ENCODE measurements around the gene QSOX2.
"Not testable (repeated sequence)": the region's sequence is repeated elsewhere in the genome, so short reads cannot be mapped to it uniquely, and the experiment has no call there.

QSOX2 gene

DNA sequence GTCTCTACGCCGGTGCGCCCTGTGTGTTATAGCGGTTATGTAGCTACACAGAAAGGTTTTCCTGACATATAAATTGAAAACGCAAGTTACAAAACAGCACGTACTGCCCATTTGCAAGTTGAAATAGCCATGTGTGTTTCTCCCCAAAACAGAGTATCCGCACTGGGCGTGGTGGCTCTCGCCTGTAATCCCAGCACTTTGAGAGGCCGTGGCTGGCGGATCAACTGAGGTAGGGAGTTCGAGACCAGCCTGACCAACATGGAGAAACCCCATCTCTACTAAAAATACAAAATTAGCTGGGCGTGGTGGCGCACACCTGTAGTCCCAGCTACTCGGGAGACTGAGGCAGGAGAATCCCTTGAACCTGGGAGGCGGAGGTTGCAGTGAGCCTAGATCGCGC lies 21.0 kb upstream of the QSOX2 start:
- not testable (repeated sequence) for DNase-seq (ENCODE audit: low read depth)

- DNase-seq (ENCODE audit: low read depth), result no peak
Observed at GRCh38 chr9:136265561-136266355, 20.1 kb upstream of the QSOX2 start.

DNA sequence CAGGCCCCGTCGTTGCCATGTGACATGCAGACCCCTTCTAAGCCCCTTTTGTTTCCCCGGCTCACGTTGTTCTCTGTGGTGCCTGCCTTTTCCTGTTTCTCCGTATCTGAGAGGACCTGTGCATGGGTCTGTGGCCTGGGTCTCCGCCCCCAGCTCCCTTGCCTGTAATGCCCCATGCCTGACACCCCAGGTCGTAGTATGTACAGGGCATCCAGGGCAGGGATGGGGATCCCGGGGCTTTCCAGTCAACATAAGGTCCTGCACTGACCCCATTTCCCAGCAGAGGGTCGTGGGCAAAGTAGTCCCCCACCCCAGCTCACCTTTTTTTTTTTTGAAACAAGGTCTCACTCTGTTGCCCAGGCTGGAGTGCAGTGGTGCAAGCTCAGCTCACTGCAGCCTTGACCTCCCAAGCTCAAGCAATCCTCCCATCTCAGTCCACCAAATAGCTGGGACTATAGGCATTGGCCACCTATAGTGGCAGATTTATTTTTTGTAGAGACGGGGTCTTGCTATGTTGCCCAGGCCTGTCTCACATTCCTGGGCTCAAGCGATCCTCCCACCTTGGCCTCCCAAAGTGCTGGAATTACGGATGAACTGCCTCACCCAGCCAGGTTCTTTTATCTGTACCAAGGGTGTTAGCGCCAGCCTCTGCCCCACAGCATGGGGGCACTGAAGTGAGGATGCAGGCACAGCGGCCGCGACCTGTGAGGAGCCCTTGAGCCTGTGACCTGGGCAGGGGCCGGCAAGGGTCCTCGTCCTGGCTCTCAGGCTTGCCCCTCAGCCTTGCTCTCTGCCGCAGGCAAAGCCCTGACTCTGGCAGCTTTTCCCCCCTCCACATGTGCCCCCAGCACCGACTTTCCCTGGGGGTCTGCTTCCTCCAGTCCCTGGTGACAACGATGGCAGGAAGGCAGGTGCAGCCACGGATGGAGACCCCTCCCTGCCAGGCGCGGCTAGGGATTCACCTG lies 19.1 kb upstream of the QSOX2 start:
- no peak for DNase-seq (ENCODE audit: low read depth)

DNA sequence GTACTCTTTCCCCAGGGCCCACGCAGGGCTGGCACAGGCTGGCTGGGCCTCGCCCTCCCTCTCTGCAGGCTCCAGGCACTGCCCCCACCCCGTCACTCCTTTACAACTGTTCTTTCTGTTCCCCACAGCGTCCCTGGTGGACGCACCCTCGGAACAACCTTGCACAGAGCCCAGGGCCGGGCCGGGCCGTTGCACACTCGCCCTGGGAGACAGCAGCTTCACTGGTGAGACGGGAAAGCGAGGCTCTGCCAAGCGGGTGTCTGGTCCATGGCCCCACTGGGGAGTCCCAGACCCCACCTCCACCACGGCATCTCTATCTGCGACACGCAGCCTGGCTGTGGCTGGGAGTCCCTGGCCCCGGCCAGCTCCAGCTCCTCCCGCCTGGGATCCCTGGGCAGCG lies 18.4 kb upstream of the QSOX2 start:
- DNase-seq (ENCODE audit: low read depth), result no peak

GRCh38 chr9:136262671-136263178 lies 17.1 kb upstream of the QSOX2 start:
- DNase-seq (ENCODE audit: low read depth), result no peak

DNA sequence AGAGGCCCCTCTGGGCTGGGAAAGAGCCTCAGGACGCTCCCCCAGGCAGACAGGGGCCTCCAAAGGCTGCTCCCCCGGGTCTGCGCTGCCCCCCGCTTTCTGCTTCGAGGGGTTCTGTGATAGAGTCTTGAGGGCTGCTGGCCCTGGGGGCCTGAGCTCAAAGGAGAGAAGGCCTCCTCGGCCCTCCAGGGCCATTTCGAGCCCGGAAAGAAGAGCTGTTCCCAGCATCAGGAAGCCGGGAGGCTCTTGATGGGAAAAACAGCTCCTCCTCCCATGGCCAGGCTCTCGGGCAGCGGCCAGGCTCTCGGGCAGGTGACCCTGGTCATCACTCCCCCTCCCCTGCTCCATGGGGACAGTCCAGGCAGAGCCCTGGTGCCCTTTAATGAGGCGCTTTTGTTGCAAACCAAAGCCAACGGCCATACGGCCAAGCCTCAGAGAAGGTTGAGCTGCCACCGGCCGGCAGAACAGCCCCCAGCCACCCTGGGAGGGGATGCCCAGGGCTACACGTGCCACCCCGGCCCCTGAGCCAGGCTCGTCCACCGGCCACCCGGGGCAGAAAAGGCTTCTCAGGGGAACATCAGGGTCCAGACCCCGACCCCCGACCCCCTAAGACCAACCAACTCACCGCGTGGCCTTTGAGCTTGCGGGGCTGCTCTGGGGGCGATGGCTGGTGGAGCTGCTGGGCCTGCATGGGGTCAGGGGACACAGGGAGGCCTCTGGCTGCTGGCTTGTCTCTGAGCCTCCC lies 16.2 kb upstream of the QSOX2 start:
- no peak for DNase-seq (ENCODE audit: low read depth)

- DNase-seq (ENCODE audit: low read depth), result no peak
Observed at GRCh38 chr9:136260936-136261472, 15.4 kb upstream of the QSOX2 start.

- DNase-seq (ENCODE audit: low read depth), result no peak
Observed at GRCh38 chr9:136260521-136260920, 14.9 kb upstream of the QSOX2 start.

DNA sequence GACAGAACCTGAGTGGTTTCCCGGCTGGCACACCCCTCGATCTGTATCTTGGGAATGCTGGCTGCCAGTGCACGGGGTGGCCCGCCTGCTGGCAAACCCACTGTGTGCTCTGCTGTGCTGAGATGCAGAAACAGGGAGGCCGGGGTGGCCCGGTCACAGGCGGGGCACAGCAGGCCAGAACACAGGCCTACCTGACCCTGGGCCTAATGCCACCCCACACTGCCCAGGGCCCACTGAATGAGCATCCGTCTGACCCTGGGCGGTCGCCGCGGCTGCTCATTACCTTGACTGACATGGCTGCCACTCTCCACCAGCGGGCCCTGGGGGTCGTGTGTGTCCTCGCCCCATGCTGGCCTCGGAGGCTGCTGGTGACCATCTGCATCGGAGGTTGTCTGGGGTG lies 14.2 kb upstream of the QSOX2 start:
- DNase-seq (ENCODE audit: low read depth), result no peak

GRCh38 chr9:136259517-136259813 lies 13.9 kb upstream of the QSOX2 start:
- DNase-seq (ENCODE audit: low read depth), result no peak

DNA sequence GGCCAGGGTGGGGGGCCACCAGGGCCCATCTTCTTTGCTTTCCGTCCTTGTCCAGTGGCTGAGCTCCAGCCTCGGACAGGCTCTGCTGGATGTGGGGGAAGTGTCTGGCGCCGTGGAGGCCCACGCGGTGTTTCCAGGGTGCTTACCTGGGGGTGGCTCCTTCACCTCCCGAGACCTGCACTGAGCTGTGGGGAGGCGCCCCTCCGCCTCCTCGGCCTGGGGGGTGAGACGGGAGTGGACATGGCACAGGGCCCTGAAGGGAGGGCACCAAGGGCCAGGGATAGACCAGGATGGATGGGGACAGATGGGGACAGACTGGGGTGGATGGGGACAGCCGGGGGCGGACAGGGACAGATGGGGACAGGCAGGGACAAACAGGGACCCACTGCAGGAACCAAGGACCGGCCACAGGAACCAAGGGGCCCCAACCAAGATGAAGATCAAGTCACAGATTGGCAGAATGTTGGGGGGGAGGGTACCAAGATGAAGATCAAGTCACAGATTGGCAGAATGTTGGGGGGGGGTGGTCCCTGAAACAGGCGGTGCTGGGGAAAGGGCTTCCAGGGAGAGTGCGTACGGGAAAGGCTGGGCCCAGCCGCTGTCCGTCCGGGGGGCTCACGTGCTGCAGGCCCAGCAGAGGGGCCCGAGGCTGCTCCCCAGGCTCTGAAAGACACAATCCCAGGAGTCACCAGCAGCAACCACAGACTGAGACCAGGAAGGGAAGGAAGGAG lies 13.3 kb upstream of the QSOX2 start:
- DNase-seq (ENCODE audit: low read depth), result no peak

DNA sequence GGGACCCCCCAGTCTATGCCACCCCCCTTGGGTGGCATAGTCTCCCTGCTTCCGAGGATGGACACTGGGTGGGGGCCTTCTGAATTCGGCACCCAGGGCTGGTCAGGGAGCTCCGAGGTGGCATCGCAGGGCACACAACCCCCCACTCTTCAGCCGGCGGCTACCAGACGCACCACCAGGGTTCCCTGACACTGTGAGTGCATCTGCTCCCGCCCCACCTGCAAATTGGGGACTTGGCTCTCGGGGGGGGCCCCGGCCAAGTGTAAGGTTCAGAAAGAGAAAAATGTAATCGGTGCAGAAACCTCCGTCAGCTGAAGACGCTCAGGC lies 12.7 kb upstream of the QSOX2 start:
- DNase-seq (ENCODE audit: low read depth), result no peak

GRCh38 chr9:136257381-136258298 lies 12.0 kb upstream of the QSOX2 start:
- DNase-seq (ENCODE audit: low read depth), result no peak

- DNase-seq (ENCODE audit: low read depth), result no peak
Observed at GRCh38 chr9:136255896-136256890, 10.6 kb upstream of the QSOX2 start.

DNA sequence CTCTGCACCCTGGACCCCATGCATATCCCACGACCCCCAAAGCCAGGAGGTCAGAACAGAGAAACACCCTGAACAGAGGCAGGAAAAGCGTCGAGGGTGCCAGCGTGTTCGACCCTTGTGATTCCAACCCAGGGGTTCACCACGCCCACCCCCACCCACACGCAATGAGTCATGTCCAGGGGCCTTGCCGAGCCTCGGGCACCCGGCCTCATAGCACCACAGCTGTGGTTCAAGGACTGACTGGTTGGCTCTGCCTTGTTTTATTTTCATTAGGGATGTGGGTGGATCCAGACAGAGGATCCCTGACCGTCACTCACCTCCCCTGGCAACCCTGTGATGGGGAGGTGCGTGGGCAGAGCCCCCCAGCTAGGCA lies 9.5 kb upstream of the QSOX2 start:
- DNase-seq (ENCODE audit: low read depth), result no peak

- no peak for DNase-seq (ENCODE audit: low read depth)
Observed at GRCh38 chr9:136254381-136255165, 9.0 kb upstream of the QSOX2 start.

DNA sequence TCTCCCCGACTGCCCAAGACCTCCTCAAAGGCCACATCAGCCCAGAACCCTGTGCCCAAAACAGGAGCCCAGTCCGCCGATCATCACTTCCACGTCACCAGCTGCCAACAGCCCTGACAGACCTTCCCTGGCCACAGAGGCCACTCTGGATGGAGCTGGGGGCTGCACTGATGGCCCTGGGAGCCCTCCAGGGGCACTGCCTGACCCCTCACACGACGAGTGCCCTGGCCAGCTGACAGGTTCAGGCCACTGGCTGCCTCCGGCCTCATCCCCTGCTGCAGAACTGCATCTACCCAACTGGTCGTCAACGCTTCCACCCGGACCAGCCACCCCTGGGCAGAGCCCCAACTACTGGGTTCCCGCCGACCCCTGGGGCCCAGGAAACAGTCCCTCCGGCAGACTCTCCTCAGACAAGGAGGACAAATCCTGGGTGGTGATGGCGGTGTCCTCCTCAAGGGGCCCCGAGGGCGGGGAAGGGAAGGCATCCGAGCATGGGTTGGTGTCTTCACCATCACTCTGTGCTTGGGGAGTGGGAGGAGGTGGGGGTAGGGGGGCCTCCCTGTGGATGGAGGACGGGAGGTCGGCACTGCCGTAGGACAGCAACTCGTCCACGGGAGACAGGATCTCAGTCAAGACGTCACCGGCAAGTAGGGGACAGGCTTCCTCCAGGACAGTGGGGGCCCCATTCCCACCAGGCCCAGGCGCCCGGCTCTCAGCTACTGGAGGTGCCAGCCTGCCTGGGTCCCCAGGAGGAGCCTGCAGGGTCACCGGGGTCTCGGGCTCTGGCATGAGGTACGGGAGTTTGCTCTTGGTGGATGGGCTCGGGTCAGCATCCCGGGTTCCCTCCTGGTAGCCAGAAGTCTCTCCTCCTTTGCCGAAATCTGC lies 7.9 kb upstream of the QSOX2 start:
- no peak for DNase-seq (ENCODE audit: low read depth)
